IPS-15b (cell line): ENCODE data around the gene MRPL21.
"Not testable (repeated sequence)": the region's sequence is repeated elsewhere in the genome, so short reads cannot be mapped to it uniquely, and the experiment has no call there.

Experiments used
- H3K27me3 ChIP-seq: one replicate; pipeline ENCODE4 v1.6.1; 2013; ENCODE audit warnings: low read length; ENCODE audit not compliant: control insufficient read depth, insufficient read depth
- H3K36me3 ChIP-seq: one replicate; pipeline ENCODE4 v1.6.1; 2013; ENCODE audit warnings: low read length; ENCODE audit not compliant: control insufficient read depth, insufficient read depth
- H3K4me1 ChIP-seq: one replicate; pipeline ENCODE4 v1.6.1; 2013; ENCODE audit warnings: mild to moderate bottlenecking, low read length; ENCODE audit not compliant: control insufficient read depth, insufficient read depth
- H3K4me3 ChIP-seq: one replicate; pipeline ENCODE4 v1.5.1; 2013; ENCODE audit warnings: low read depth, low read length
- H3K9ac ChIP-seq: one replicate; pipeline ENCODE4 v1.6.1; 2013; ENCODE audit warnings: low read depth, mild to moderate bottlenecking, low read length
- H3K9me3 ChIP-seq: one replicate; pipeline ENCODE4 v1.6.1; 2013; ENCODE audit warnings: mild to moderate bottlenecking, low read length; ENCODE audit not compliant: control insufficient read depth, insufficient read depth

MRPL21 gene

GRCh38 chr11:68856425-68857030 is 47.1 kb downstream of the MRPL21 start:
- H3K4me1 ChIP-seq, H3K4me3 ChIP-seq, H3K9ac ChIP-seq, H3K36me3 ChIP-seq, H3K9me3 ChIP-seq: not testable (repeated sequence)
- H3K27me3 ChIP-seq: peaks cover 11% of the 10 kb centered on the region

GRCh38 chr11:68855205-68855981 is 48.2 kb downstream of the MRPL21 start:
- H3K9me3 ChIP-seq: no peaks in the 10 kb centered on the region
- H3K4me3 ChIP-seq: peak overlapping the region; percentile 81
- H3K9ac ChIP-seq: peak overlapping the region; percentile 24
- peaks cover 3% of the 10 kb centered on the region for H3K4me1 ChIP-seq
- H3K36me3 ChIP-seq: no peaks in the 10 kb centered on the region
- H3K27me3 ChIP-seq: peaks cover 11% of the 10 kb centered on the region

GRCh38 chr11:68854273-68854958 is 49.2 kb downstream of the MRPL21 start:
- peak overlapping the region; percentile 24 for H3K9ac ChIP-seq
- H3K4me3 ChIP-seq: peak overlapping the region; percentile 81

GRCh38 chr11:68852628-68853027 is 51.0 kb downstream of the MRPL21 start:
- Histone ChIP-seq H3K9me3 (no peaks in the 10 kb centered on the region), H3K9ac (no peak overlapping the region), H3K4me3 (no peak overlapping the region), H3K36me3 (no peaks in the 10 kb centered on the region), H3K27me3 (peaks cover 11% of the 10 kb centered on the region), H3K4me1 (peaks cover 3% of the 10 kb centered on the region)

More at GRCh38 chr11:68854273-68854958, 49.2 kb downstream of the MRPL21 start:
- Histone ChIP-seq H3K9me3 (no peaks in the 10 kb centered on the region), H3K4me1 (peaks cover 3% of the 10 kb centered on the region), H3K27me3 (peaks cover 11% of the 10 kb centered on the region), H3K36me3 (no peaks in the 10 kb centered on the region)

GRCh38 chr11:68848429-68848828 is 55.2 kb downstream of the MRPL21 start:
- Histone ChIP-seq H3K9ac (no peak overlapping the region), H3K4me1 (peaks cover 6% of the 10 kb centered on the region), H3K27me3 (peaks cover 8% of the 10 kb centered on the region), H3K4me3 (no peak overlapping the region), H3K9me3 (no peaks in the 10 kb centered on the region), H3K36me3 (no peaks in the 10 kb centered on the region)

- Histone ChIP-seq H3K27me3 (peaks cover 11% of the 10 kb centered on the region), H3K9me3 (no peaks in the 10 kb centered on the region), H3K4me3 (no peak overlapping the region), H3K36me3 (no peaks in the 10 kb centered on the region), H3K4me1 (peaks cover 6% of the 10 kb centered on the region), H3K9ac (no peak overlapping the region)
Observed at GRCh38 chr11:68847395-68847794, 56.2 kb downstream of the MRPL21 start.

GRCh38 chr11:68845351-68846002 is 58.2 kb downstream of the MRPL21 start:
- no peaks in the 10 kb centered on the region for H3K9me3 ChIP-seq
- H3K36me3 ChIP-seq: no peaks in the 10 kb centered on the region
- H3K4me1 ChIP-seq: peaks cover 6% of the 10 kb centered on the region
- no peak overlapping the region for H3K4me3 ChIP-seq
- H3K9ac ChIP-seq: no peak overlapping the region
- H3K27me3 ChIP-seq: peaks cover 16% of the 10 kb centered on the region

- Histone ChIP-seq H3K4me3 (no peak overlapping the region), H3K4me1 (peaks cover 6% of the 10 kb centered on the region), H3K27me3 (peaks cover 16% of the 10 kb centered on the region), H3K9me3 (no peaks in the 10 kb centered on the region), H3K36me3 (no peaks in the 10 kb centered on the region), H3K9ac (no peak overlapping the region)
Observed at GRCh38 chr11:68844801-68845200, 58.8 kb downstream of the MRPL21 start.

- Histone ChIP-seq H3K9ac (peak overlapping the region; percentile 50), H3K36me3 (no peaks in the 10 kb centered on the region), H3K27me3 (peaks cover 16% of the 10 kb centered on the region), H3K4me1 (peaks cover 6% of the 10 kb centered on the region), H3K9me3 (no peaks in the 10 kb centered on the region), H3K4me3 (peak overlapping the region; percentile 59)
Observed at GRCh38 chr11:68844376-68844775, 59.3 kb downstream of the MRPL21 start.

- H3K36me3 ChIP-seq: no peaks in the 10 kb centered on the region
- H3K4me1 ChIP-seq: peaks cover 6% of the 10 kb centered on the region
- H3K9ac ChIP-seq: peak overlapping the region; percentile 50
- H3K4me3 ChIP-seq: peak overlapping the region; percentile 59
- H3K9me3 ChIP-seq: no peaks in the 10 kb centered on the region
- peaks cover 16% of the 10 kb centered on the region for H3K27me3 ChIP-seq
Observed at GRCh38 chr11:68843703-68844312, 59.8 kb downstream of the MRPL21 start.

GRCh38 chr11:68843052-68843561 is 60.5 kb downstream of the MRPL21 start:
- Histone ChIP-seq H3K27me3 (peaks cover 16% of the 10 kb centered on the region), H3K4me1 (peaks cover 10% of the 10 kb centered on the region), H3K9ac (no peak overlapping the region), H3K9me3 (no peaks in the 10 kb centered on the region), H3K4me3 (peak overlapping the region; percentile 59), H3K36me3 (no peaks in the 10 kb centered on the region)
